Ovary (tissue), 9 donors: Measurements from ENCODE around the gene LMX1A. TPM values are rescaled to one million over a fixed set of nuclear protein-coding genes. Genes with fewer than 3 reads are reported as not detected.

Source experiments
- DNase-seq, 5 donors: peaks; one replicate each; pipeline ENCODE4 v3.0.0-alpha.2; 2019 to 2020
- H3K27ac ChIP-seq, 2 donors: fragments of 200-600 bp; one replicate each; pipeline versions ENCODE4 v1.5.1 to v1.8.0; 2019 to 2022
- H3K27me3 ChIP-seq: fragments of 200-600 bp; one replicate; pipeline ENCODE4 v1.8.0; 2022
- H3K36me3 ChIP-seq: fragments of 200-600 bp; sonication (generic); one replicate; pipeline ENCODE4 v1.5.1; 2019
- H3K4me1 ChIP-seq: one replicate; pipeline ENCODE4 v1.8.1; 2013; ENCODE audit warnings: mild to moderate bottlenecking, moderate library complexity; ENCODE audit not compliant: insufficient read depth
- H3K4me3 ChIP-seq: fragments of 200-600 bp; sonication (generic); one replicate; pipeline ENCODE4 v1.5.1; 2017
- H3K9me3 ChIP-seq, 2 donors: fragments of 200-600 bp in 1 of 2; sonication (generic) in 1 of 2; one replicate each; pipeline versions ENCODE4 v1.5.1 to v1.8.1; 2013 to 2019; ENCODE audit warnings: mild to moderate bottlenecking in 1 of 2, moderate library complexity in 1 of 2
- EP300 ChIP-seq: sonication (generic); formaldehyde crosslinking; IDR thresholded peaks from one replicate; pipeline ENCODE4 v1.6.1; 2017; ENCODE audit warnings: antibody characterized with exemption
- POLR2A ChIP-seq: fragments of 450-650 bp; IDR thresholded peaks from one replicate; pipeline ENCODE4 v1.6.1; 2017; ENCODE audit warnings: antibody characterized with exemption, mild to moderate bottlenecking, moderate library complexity
- WGBS, 3 donors: extraction: QIAGEN DNeasy Blood & Tissue Kit in 1 of 3; methylation state at CpG; one replicate each; pipeline versions ENCODE4 v1.1.5 to v1.1.7; 2013 to 2017; 5-methylcytosine and 5-hydroxymethylcytosine counted together
- intact Hi-C, 4 donors: fragments of 100-400 bp; cut with DNase I; formaldehyde crosslinking; loops; one replicate each; pipeline versions ENCODE4 v1.11.0 to v1.15.1; 2022 to 2023
- polyA plus RNA-seq, 2 donors: library from polyadenylated mRNA; stranded (reverse); fragments of 200-250 nt in 1 of 2; fragments of 350-450 nt in 1 of 2; fragmentation: Illumina TruSeq in 1 of 2; extraction: RNeasy Lipid Tissue Mini Kit (QIAGEN cat#74804) in 1 of 2; gene quantifications; one replicate each; pipeline ENCODE4 v1.2.3, GENCODE V29; 2013 to 2014
- total RNA-seq, 7 donors: library from RNA; depleted of rRNA in 2 of 7; stranded (reverse); fragments of >200 nt in 2 of 7; fragmentation: NEBNext Ultra II Directional in 3 of 7; extraction: Animal tissue kit (Norgen Biotek cat#: 25700) in 3 of 7; gene quantifications; one replicate each; pipeline versions ENCODE4 v1.1.0 to v1.2.4, GENCODE V29; 2016 to 2023
- TF ChIP-seq, protein P1 (sequence below), 3 donors: fragments of 450-650 bp in 2 of 3; fragments of 200-600 bp in 1 of 3; IDR thresholded peaks; one replicate each; pipeline versions ENCODE4 v1.5.1 to v1.8.0; 2016 to 2022; ENCODE audit warnings: antibody characterized with exemption in 3 of 3, mild to moderate bottlenecking in 1 of 3
- donor health status: DM: no; HTN: no; CAD: no; lungs with moderate emphysema.
- donor health status: DM: no; HTN: no; CAD: no.
- donor health status: Bipolar disorder and iron deficiency.
- donor health status: DM: yes; HTN: yes; CAD: no.
- donor health status: DM: no; HTN: no; CAD: no.
- donor health status: DM: yes; HTN: yes; CAD: no.

Gene LMX1A
- total and polyA plus RNA-seq, 9 donors: 0.15 TPM; not detected in 8

DNA sequence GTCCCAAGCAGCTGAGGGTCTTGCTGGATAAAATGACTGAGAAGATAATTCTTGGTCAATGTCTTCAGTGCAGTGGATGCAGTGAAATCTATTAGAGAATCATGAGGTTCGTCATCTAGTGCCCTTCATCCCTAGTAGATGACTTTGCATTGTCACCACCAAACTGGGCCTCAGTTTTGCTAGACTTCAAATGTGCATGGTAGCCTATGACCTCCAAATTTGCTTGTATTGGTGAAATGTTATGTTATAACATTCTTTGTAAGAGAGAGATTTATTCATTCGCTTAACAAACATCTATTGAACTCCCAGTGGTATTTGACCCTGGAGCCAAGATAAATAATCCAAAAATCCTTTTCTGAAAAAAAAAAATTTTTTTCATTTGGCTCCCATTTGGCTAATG is 183.8 kb downstream of the LMX1A start:
- Histone ChIP-seq H3K9me3 (no peaks in the 10 kb centered on the region), H3K27me3 (no peaks in the 10 kb centered on the region), H3K27ac (no peak overlapping the region), H3K4me1 (no peaks in the 10 kb centered on the region), H3K36me3 (no peaks in the 10 kb centered on the region), H3K4me3 (no peak overlapping the region)
- TF ChIP-seq, protein P1, sequence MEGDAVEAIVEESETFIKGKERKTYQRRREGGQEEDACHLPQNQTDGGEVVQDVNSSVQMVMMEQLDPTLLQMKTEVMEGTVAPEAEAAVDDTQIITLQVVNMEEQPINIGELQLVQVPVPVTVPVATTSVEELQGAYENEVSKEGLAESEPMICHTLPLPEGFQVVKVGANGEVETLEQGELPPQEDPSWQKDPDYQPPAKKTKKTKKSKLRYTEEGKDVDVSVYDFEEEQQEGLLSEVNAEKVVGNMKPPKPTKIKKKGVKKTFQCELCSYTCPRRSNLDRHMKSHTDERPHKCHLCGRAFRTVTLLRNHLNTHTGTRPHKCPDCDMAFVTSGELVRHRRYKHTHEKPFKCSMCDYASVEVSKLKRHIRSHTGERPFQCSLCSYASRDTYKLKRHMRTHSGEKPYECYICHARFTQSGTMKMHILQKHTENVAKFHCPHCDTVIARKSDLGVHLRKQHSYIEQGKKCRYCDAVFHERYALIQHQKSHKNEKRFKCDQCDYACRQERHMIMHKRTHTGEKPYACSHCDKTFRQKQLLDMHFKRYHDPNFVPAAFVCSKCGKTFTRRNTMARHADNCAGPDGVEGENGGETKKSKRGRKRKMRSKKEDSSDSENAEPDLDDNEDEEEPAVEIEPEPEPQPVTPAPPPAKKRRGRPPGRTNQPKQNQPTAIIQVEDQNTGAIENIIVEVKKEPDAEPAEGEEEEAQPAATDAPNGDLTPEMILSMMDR (IDR thresholded peaks at IDR 0.05): no peak
- TF ChIP-seq EP300 (no peak), POLR2A (no peak)
- intact Hi-C loops: no loop called here
- 63 to 77% (median 64%) methylated on average over 2 of the region's 2 CpGs for WGBS, 3 donors
- DNase-seq: no peak

DNA sequence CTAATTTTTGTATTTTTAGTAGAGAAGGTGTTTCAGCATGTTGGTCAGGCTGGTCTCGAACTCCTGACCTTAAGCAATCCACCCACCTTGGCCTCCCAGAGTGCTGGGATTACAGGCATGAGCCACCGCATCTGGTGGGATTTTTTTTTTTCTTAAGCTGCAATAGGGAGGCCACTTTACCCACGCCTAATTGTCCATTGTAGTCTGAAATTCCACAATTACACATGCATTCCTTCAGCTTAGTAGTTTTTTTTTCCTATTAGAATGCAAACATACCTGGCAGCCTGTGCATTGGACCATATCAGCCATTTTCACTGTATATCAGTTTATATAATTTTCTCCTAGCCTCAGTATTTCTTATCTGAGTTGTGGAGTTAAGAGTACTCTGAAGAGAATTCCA is 186.8 kb downstream of the LMX1A start:
- 78 to 87% (median 83%) methylated on average over 3 of the region's 3 CpGs for WGBS, 3 donors
- H3K9me3 ChIP-seq: no peaks in the 10 kb centered on the region
- TF ChIP-seq, protein P1 (IDR thresholded peaks at IDR 0.05): no peak
- no peak for TF ChIP-seq EP300
- TF ChIP-seq POLR2A: no peak
- no peak overlapping the region for H3K4me3 ChIP-seq
- H3K36me3 ChIP-seq: no peaks in the 10 kb centered on the region
- intact Hi-C loops: no loop called here
- no peak overlapping the region for H3K27ac ChIP-seq
- no peak for DNase-seq
- no peaks in the 10 kb centered on the region for H3K4me1 ChIP-seq
- H3K27me3 ChIP-seq: no peaks in the 10 kb centered on the region

DNA sequence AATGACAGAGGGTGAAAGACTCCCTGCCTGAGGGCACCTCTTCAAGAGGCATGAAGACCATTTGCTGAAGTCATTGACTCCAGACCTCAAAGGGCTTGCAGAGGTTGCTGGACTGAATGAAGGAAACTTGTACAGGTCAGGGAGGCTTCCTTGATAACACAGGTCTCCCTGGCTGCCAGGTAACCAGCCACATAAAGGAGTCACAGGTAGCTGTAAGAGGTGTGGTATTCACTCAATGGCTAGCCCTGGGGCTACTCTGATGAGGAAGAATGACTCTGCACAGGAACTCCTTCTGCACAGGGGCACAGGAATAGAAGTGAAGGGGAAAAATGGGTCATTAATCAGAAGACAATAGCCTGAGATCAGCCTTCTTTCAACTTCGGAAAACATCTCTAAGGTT is 187.5 kb downstream of the LMX1A start:
- intact Hi-C loops: no loop called here

DNA sequence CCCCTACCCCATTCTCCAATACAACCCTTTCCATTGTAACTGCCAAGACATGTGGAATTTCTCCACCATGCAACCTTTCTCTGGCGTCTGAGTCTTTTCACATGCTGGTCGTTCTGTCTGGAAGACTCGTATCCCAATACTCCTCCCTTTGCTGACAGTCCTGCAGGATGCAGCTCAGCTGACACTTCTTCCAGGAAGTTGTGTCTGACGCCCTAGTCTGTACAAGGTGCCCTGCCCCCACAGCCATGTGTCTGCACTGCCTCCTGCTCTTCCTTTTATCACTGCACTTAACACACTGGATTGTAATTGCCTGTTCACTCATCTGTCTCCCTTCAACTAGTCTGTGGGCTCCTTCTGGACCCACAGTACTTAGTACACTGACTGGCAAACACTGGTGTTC is 188.0 kb downstream of the LMX1A start:
- WGBS, 3 donors: 31 to 42% (median 31%) methylated on average over 4 of the region's 4 CpGs
- Histone ChIP-seq H3K4me3 (no peak overlapping the region), H3K27me3 (no peaks in the 10 kb centered on the region), H3K4me1 (no peaks in the 10 kb centered on the region), H3K27ac (no peak overlapping the region), H3K36me3 (no peaks in the 10 kb centered on the region), H3K9me3 (no peaks in the 10 kb centered on the region)
- TF ChIP-seq POLR2A (no peak), EP300 (no peak)
- DNase-seq: no peak
- intact Hi-C loops: no loop called here

More for the DNA sequence above, 187.5 kb downstream of the LMX1A start:
- TF ChIP-seq EP300 (no peak), POLR2A (no peak)
- TF ChIP-seq, protein P1 (IDR thresholded peaks at IDR 0.05): no peak
- Histone ChIP-seq H3K4me1 (no peaks in the 10 kb centered on the region), H3K4me3 (no peak overlapping the region), H3K9me3 (no peaks in the 10 kb centered on the region), H3K36me3 (no peaks in the 10 kb centered on the region), H3K27me3 (no peaks in the 10 kb centered on the region), H3K27ac (no peak overlapping the region)
- no peak for DNase-seq
- 71 to 74% (median 71%) methylated on average over 1 of the region's 1 CpG for WGBS, 3 donors

DNA sequence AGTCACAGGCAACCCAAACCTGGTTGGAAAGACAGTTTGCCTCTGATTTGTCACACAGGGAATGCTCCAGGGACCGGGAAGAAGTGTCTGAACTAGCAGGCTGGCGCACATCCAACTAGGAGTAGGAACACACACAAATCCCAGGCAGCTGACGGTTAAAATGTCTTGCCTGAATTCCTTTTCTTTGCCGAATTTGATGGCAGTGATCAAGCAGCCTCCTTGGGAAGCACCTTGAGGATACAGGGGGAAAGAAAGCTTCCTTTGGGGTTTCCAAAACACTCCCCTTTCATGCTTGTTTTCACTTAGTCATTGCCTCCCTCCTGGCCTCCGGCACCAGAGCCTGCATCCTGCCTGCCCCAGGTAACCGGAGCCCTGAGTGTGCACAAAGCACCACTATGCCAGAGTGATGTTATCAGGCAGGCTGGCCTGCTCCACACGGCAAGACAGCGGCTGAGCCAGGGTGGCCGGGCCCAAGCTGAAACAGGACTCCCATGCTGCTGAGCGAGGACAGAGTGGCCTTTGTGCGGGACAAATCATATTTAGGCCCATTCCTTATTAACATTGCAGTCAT is 193.8 kb downstream of the LMX1A start:
- no peaks in the 10 kb centered on the region for H3K36me3 ChIP-seq
- TF ChIP-seq POLR2A: no peak
- no peak for TF ChIP-seq EP300
- TF ChIP-seq, protein P1 (IDR thresholded peaks at IDR 0.05): no peak
- H3K27ac ChIP-seq: no peak overlapping the region
- no peaks in the 10 kb centered on the region for H3K27me3 ChIP-seq
- H3K4me3 ChIP-seq: no peak overlapping the region
- DNase-seq: no peak
- no peaks in the 10 kb centered on the region for H3K4me1 ChIP-seq
- 44 to 57% (median 46%) methylated on average over 11 of the region's 11 CpGs for WGBS, 3 donors
- intact Hi-C loops: no loop called here
- H3K9me3 ChIP-seq: no peaks in the 10 kb centered on the region
